GM23248 (cell line): ENCODE measurements around the gene PTPRZ1. TPM values are rescaled to one million over a fixed set of nuclear protein-coding genes. Genes with fewer than 3 reads are reported as not detected.

ENCODE experiments used
- DNase-seq: peaks from one replicate; pipeline ENCODE4 v3.0.0-alpha.2; 2015
- H2AFZ ChIP-seq: fragments of 200-600 bp; sonication (generic); 2 replicates; pipeline ENCODE4 v1.6.1; 2016; ENCODE audit warnings: antibody characterized with exemption
- H3F3A ChIP-seq: fragments of 200-600 bp; sonication (generic); 2 replicates; pipeline ENCODE4 v1.6.1; 2016; ENCODE audit warnings: mild to moderate bottlenecking, antibody characterized with exemption, mixed run types; ENCODE audit not compliant: insufficient read depth
- H3K27ac ChIP-seq: fragments of 200-600 bp; sonication (generic); 2 replicates; pipeline ENCODE4 v1.5.1; 2016; ENCODE audit warnings: mild to moderate bottlenecking
- H3K27me3 ChIP-seq: fragments of 200-600 bp; sonication (generic); replicated peaks from 2 replicates; pipeline ENCODE4 v1.6.1; 2016; ENCODE audit warnings: mild to moderate bottlenecking; ENCODE audit not compliant: insufficient read depth
- H3K36me3 ChIP-seq: fragments of 200-600 bp; sonication (generic); 2 replicates; pipeline ENCODE4 v1.6.1; 2016; ENCODE audit warnings: low read depth, mild to moderate bottlenecking
- H3K4me1 ChIP-seq: fragments of 200-600 bp; sonication (generic); 2 replicates; pipeline ENCODE4 v1.6.1; 2016; ENCODE audit warnings: mild to moderate bottlenecking; ENCODE audit not compliant: insufficient read depth
- H3K4me2 ChIP-seq: fragments of 200-600 bp; sonication (generic); one replicate; pipeline ENCODE4 v1.6.1; 2016; ENCODE audit warnings: mild to moderate bottlenecking; ENCODE audit not compliant: unreplicated experiment
- H3K4me3 ChIP-seq: fragments of 200-600 bp; sonication (generic); 2 replicates; pipeline ENCODE4 v1.5.1; 2016; ENCODE audit warnings: mild to moderate bottlenecking
- H3K79me2 ChIP-seq: fragments of 200-600 bp; sonication (generic); 2 replicates; pipeline ENCODE4 v1.6.1; 2016; ENCODE audit warnings: mild to moderate bottlenecking; ENCODE audit not compliant: insufficient read depth
- H3K9ac ChIP-seq: fragments of 200-600 bp; sonication (generic); 2 replicates; pipeline ENCODE4 v1.6.1; 2016; ENCODE audit warnings: mild to moderate bottlenecking
- H3K9me2 ChIP-seq: fragments of 200-600 bp; sonication (generic); 2 replicates; pipeline ENCODE4 v1.6.1; 2016; ENCODE audit warnings: mixed run types, mild to moderate bottlenecking, moderate library complexity; ENCODE audit not compliant: insufficient read depth
- H3K9me3 ChIP-seq: fragments of 200-600 bp; sonication (generic); one replicate; pipeline ENCODE4 v1.6.1; 2017; ENCODE audit warnings: low read depth
- H4K20me1 ChIP-seq: fragments of 200-600 bp; sonication (generic); 2 replicates; pipeline ENCODE4 v1.6.0; 2016; ENCODE audit not compliant: insufficient read depth
- EZH2 ChIP-seq: fragments of 200-600 bp; sonication (generic); IDR thresholded peaks from 2 replicates; pipeline ENCODE4 v1.6.1; 2018; ENCODE audit warnings: antibody characterized with exemption, mild to moderate bottlenecking; ENCODE audit not compliant: insufficient read depth, poor library complexity, severe bottlenecking
- EZH2phosphoT487 ChIP-seq: fragments of 200-600 bp; sonication (generic); IDR thresholded peaks from 2 replicates; pipeline ENCODE4 v1.6.1; 2018; ENCODE audit warnings: antibody characterized with exemption, moderate library complexity, mild to moderate bottlenecking, low read depth; ENCODE audit not compliant: insufficient read depth
- WGBS, 2 experiments: methylation state at CpG; one replicate each; pipeline ENCODE4 v1.1.6; 2015 to 2017; ENCODE audit warnings: low lambda C conversion rate in 2 of 2, low coverage in 1 of 2; ENCODE audit errors: missing lambda C conversion rate in 2 of 2; 5-methylcytosine and 5-hydroxymethylcytosine counted together
- in situ Hi-C: fragments of 300-500 bp; cut with MboI; formaldehyde crosslinking; loops from 2 replicates; pipeline ENCODE4 v1.15.0; 2020
- polyA plus RNA-seq: library from polyadenylated mRNA; unstranded; fragments of >200 nt; fragmentation: Nextera tagmentation; extraction: Ambion mirVana; gene quantifications from 2 replicates; pipeline ENCODE4 v1.2.1, GENCODE V29; 2016
- total RNA-seq: library from RNA; depleted of rRNA; stranded (reverse); fragments of >200 nt; shearing (Covaris generic); gene quantifications from 2 replicates; pipeline ENCODE4 v1.2.3, GENCODE V29; 2014

Gene PTPRZ1
- total and polyA plus RNA-seq, 2 experiments from 2014 or later, result not detected

- Histone ChIP-seq H3K9me2 (no peaks in the 10 kb centered on the region), H3K4me2 (no peak overlapping the region), H3K36me3 (no peaks in the 10 kb centered on the region), H3F3A (no peaks in the 10 kb centered on the region), H3K27ac (no peak overlapping the region), H3K4me3 (no peak overlapping the region), H2AFZ (no peak overlapping the region), H4K20me1 (no peaks in the 10 kb centered on the region), H3K79me2 (no peaks in the 10 kb centered on the region), H3K9me3 (no peaks in the 10 kb centered on the region), H3K9ac (no peak overlapping the region), H3K4me1 (no peaks in the 10 kb centered on the region), H3K27me3 (0 out of 2 replicates have a peak, but pooled peaks cover 3% of the 10 kb centered on the region)
- DNase-seq, result no peak
- WGBS, 2 experiments, result 40 to 44% methylated on average over 2 of the region's 2 CpGs
- in situ Hi-C loops, result no loop called here
- TF ChIP-seq EZH2, result no peak
- TF ChIP-seq EZH2phosphoT487, result no peak
Observed at GRCh38 chr7:121890833-121891232, 17.9 kb downstream of the PTPRZ1 start.

GRCh38 chr7:121891731-121892130 lies 18.8 kb downstream of the PTPRZ1 start:
- H3K4me2 ChIP-seq, result no peak overlapping the region

GRCh38 chr7:121901026-121901425 lies 28.1 kb downstream of the PTPRZ1 start:
- no peaks in the 10 kb centered on the region for H3K9me2 ChIP-seq
- in situ Hi-C loops, result no loop called here
- peaks cover 12% of the 10 kb centered on the region for H3K27me3 ChIP-seq
- H3F3A ChIP-seq, result no peaks in the 10 kb centered on the region
- H3K9ac ChIP-seq, result no peak overlapping the region
- H3K79me2 ChIP-seq, result no peaks in the 10 kb centered on the region
- no peaks in the 10 kb centered on the region for H4K20me1 ChIP-seq
- DNase-seq, result no peak
- TF ChIP-seq EZH2phosphoT487 (no peak), EZH2 (no peak)
- no peak overlapping the region for H2AFZ ChIP-seq
- H3K4me1 ChIP-seq, result no peaks in the 10 kb centered on the region
- 0 to 5% methylated on average over 2 of the region's 2 CpGs for WGBS, 2 experiments
- H3K36me3 ChIP-seq, result no peaks in the 10 kb centered on the region
- H3K9me3 ChIP-seq, result no peaks in the 10 kb centered on the region
- no peak overlapping the region for H3K27ac ChIP-seq
- no peak overlapping the region for H3K4me2 ChIP-seq
- H3K4me3 ChIP-seq, result no peak overlapping the region

More at GRCh38 chr7:121891731-121892130, 18.8 kb downstream of the PTPRZ1 start:
- Histone ChIP-seq H3K9me2 (no peaks in the 10 kb centered on the region), H3K27ac (no peak overlapping the region), H4K20me1 (no peaks in the 10 kb centered on the region), H3K36me3 (no peaks in the 10 kb centered on the region), H3K9me3 (no peaks in the 10 kb centered on the region), H3K79me2 (no peaks in the 10 kb centered on the region), H3K4me1 (no peaks in the 10 kb centered on the region), H3K4me3 (no peak overlapping the region), H3K27me3 (0 out of 2 replicates have a peak, but pooled peaks cover 3% of the 10 kb centered on the region), H3K9ac (no peak overlapping the region), H2AFZ (no peak overlapping the region), H3F3A (no peaks in the 10 kb centered on the region)
- TF ChIP-seq EZH2 (no peak), EZH2phosphoT487 (no peak)
- WGBS, 2 experiments, result 55 to 56% methylated on average over 2 of the region's 2 CpGs
- in situ Hi-C loops, result no loop called here
- DNase-seq, result no peak

DNA sequence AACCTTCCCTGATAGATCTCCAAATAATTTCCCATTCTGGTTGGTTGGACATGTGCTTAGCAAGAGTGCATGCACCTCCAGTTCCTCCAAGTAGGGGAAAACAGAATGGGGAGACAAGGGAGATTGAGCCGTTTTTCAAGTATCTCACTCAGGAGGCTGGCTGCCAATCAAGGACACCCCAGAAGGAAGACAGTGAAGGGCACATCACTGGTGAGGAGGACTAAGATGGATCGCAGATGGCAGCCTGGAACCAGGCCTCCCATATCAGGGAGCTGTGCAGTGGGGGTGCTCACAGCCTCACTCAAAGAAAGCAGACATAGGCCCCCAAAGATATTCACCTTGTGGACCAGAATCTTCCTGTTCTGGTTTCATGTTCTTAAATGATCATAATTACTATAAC lies 31.2 kb downstream of the PTPRZ1 start:
- no peak overlapping the region for H3K27ac ChIP-seq
- in situ Hi-C loops, result no loop called here
- no peaks in the 10 kb centered on the region for H3K9me2 ChIP-seq
- WGBS, 2 experiments, result 48 to 62% methylated on average over 2 of the region's 2 CpGs
- no peaks in the 10 kb centered on the region for H3K36me3 ChIP-seq
- peaks cover 6% of the 10 kb centered on the region for H3K27me3 ChIP-seq
- DNase-seq, result no peak
- no peak for TF ChIP-seq EZH2phosphoT487
- no peak for TF ChIP-seq EZH2
- H2AFZ ChIP-seq, result no peak overlapping the region
- H4K20me1 ChIP-seq, result no peaks in the 10 kb centered on the region
- H3K4me1 ChIP-seq, result no peaks in the 10 kb centered on the region
- no peak overlapping the region for H3K9ac ChIP-seq
- H3K4me2 ChIP-seq, result no peak overlapping the region
- H3F3A ChIP-seq, result no peaks in the 10 kb centered on the region
- no peak overlapping the region for H3K4me3 ChIP-seq
- H3K9me3 ChIP-seq, result no peaks in the 10 kb centered on the region
- H3K79me2 ChIP-seq, result no peaks in the 10 kb centered on the region

DNA sequence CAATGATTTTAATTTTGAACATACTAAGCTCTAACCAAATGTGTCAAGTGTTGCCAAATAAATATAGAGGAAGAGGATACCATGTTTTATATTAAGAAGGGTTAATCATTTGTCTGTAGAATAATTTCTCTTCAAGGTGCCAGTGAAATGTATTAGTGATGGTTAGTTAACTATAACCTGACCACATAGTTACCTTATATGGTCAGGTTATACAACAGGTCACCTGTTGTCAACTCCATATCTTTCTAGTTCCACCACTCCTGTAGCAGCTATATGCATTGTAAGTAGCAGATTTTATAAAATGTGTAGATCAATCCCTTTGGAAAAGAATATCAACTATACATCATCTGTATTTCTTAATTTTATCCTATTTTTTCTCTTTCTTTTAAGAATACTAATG lies 35.1 kb downstream of the PTPRZ1 start:
- no peak for DNase-seq
- no peaks in the 10 kb centered on the region for H4K20me1 ChIP-seq
- in situ Hi-C loops, result no loop called here

More for the DNA sequence above, 35.1 kb downstream of the PTPRZ1 start:
- H3K79me2 ChIP-seq, result no peaks in the 10 kb centered on the region
- no peaks in the 10 kb centered on the region for H3K36me3 ChIP-seq
- H2AFZ ChIP-seq, result no peak overlapping the region
- H3K9ac ChIP-seq, result no peak overlapping the region
- TF ChIP-seq EZH2, result no peak
- no peak for TF ChIP-seq EZH2phosphoT487
- H3K9me3 ChIP-seq, result no peaks in the 10 kb centered on the region
- no peaks in the 10 kb centered on the region for H3K4me1 ChIP-seq
- H3K27me3 ChIP-seq, result 0 out of 2 replicates have a peak, but pooled peaks cover 2% of the 10 kb centered on the region
- no peak overlapping the region for H3K4me3 ChIP-seq
- H3K9me2 ChIP-seq, result no peaks in the 10 kb centered on the region
- H3F3A ChIP-seq, result no peaks in the 10 kb centered on the region
- no peak overlapping the region for H3K27ac ChIP-seq
- no peak overlapping the region for H3K4me2 ChIP-seq
